Mesendoderm (in vitro differentiated cells): ENCODE data around the gene TP73.
A peak's percentile ranks its signal among the peaks of the same experiment; 100 is the strongest.

Experiments
- DNase-seq: peaks from one replicate; pipeline ENCODE4 v3.0.0; 2013
- H2AK5ac ChIP-seq: 2 replicates; pipeline ENCODE4 v1.6.1; 2013; ENCODE audit warnings: low read length, inconsistent platforms
- H2BK120ac ChIP-seq: 2 replicates; pipeline ENCODE4 v1.6.1; 2013; ENCODE audit warnings: low read depth, mild to moderate bottlenecking, low read length, moderate library complexity, mixed read lengths
- H2BK15ac ChIP-seq: replicated peaks from 2 replicates; pipeline ENCODE4 v1.6.1; 2013; ENCODE audit warnings: low read depth, mild to moderate bottlenecking, moderate library complexity
- H2BK5ac ChIP-seq: 2 replicates; pipeline ENCODE4 v1.6.1; 2013; ENCODE audit warnings: low read length, inconsistent platforms
- H3K18ac ChIP-seq: 2 replicates; pipeline ENCODE4 v1.6.1; 2013; ENCODE audit warnings: mild to moderate bottlenecking, low read length, mixed read lengths
- H3K23ac ChIP-seq: one replicate; pipeline ENCODE4 v1.6.1; 2013; ENCODE audit warnings: low read length
- H3K27ac ChIP-seq: 2 replicates; pipeline ENCODE4 v1.5.1; 2013; ENCODE audit warnings: low read depth, mild to moderate bottlenecking, inconsistent platforms, low read length, moderate library complexity
- H3K27me3 ChIP-seq: 2 replicates; pipeline ENCODE4 v1.6.1; 2013; ENCODE audit warnings: low read length, control low read depth, mild to moderate bottlenecking, inconsistent platforms; ENCODE audit not compliant: insufficient read depth, poor library complexity
- H3K36me3 ChIP-seq: 2 replicates; pipeline ENCODE4 v1.6.1; 2013; ENCODE audit warnings: low read length, inconsistent platforms; ENCODE audit not compliant: control insufficient read depth, insufficient read depth
- H3K4ac ChIP-seq: one replicate; pipeline ENCODE4 v1.6.1; 2013; ENCODE audit warnings: low read depth, mild to moderate bottlenecking, low read length, moderate library complexity
- H3K4me1 ChIP-seq: 2 replicates; pipeline ENCODE4 v1.6.1; 2013; ENCODE audit warnings: low read depth, low read length, inconsistent platforms; ENCODE audit not compliant: control insufficient read depth
- H3K4me2 ChIP-seq: 2 replicates; pipeline ENCODE4 v1.6.1; 2013; ENCODE audit warnings: low read length
- H3K4me3 ChIP-seq: 2 replicates; pipeline ENCODE4 v1.5.1; 2013; ENCODE audit warnings: mild to moderate bottlenecking, low read length
- H3K56ac ChIP-seq: one replicate; pipeline ENCODE4 v1.6.1; 2013; ENCODE audit warnings: low read length
- H3K79me1 ChIP-seq: 2 replicates; pipeline ENCODE4 v1.6.1; 2013; ENCODE audit warnings: low read length, inconsistent platforms
- H3K79me2 ChIP-seq: 2 replicates; pipeline ENCODE4 v1.6.1; 2013; ENCODE audit warnings: mild to moderate bottlenecking, low read length; ENCODE audit not compliant: control insufficient read depth, insufficient read depth
- H3K9ac ChIP-seq: 2 replicates; pipeline ENCODE4 v1.6.1; 2013; ENCODE audit warnings: low read length, inconsistent platforms
- H4K5ac ChIP-seq: one replicate; pipeline ENCODE4 v1.6.1; 2013; ENCODE audit warnings: low read length
- H4K8ac ChIP-seq: one replicate; pipeline ENCODE4 v1.6.1; 2013; ENCODE audit warnings: low read depth, mild to moderate bottlenecking, control low read depth, low read length, moderate library complexity
- WGBS: extraction: QIAGEN DNeasy Blood & Tissue Kit; methylation state at CpG from one replicate; pipeline ENCODE4 v1.1.7; 2013; ENCODE audit warnings: low lambda C conversion rate, missing lambda C conversion rate; ENCODE audit not compliant: insufficient coverage; ENCODE audit errors: extremely low coverage; 5-methylcytosine and 5-hydroxymethylcytosine counted together

Gene TP73

DNA sequence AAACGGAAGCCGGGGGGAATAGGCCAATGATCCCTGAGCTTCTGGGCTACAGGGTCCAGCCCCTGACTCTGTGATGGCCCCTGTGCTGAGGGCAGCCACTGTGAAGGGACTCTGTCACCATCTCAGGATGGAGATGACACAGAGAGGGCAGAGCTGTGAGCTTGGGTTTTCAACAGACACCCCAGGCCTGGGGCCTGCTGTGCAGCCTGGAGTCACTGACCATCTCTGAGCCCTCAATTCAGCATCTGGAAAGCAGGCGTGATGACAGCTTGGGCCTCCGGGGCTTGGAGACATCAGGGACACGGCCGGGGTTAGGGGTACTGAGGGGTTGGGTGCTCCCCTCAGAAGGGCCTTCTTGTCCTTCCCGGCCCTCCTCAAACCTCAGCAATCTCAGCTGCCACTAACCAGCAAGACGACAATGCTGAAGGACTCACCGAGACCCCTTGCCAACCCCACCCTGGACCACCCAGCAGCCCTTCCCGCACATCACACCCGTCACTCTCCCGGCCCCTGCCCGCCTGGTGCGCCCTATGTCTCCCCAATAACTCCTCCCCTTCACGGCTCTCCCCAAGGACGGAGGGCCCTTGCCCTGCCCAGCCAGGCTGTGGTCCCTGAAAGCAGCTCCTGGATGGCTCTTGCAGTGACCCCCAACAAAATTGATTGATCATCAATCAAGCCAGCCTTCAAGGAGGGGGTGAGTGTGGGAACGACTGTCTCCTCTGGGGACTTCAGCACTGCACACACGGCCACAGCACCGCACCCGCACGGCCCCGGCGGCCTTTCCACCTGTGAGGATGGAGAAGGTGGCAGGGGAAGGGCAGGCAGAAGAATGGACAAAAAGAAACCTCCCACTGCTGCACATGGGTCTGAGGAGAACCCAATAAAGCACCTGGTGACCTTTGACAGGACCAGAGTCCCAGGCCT is 45.3 kb upstream of the TP73 start:
- H3K27ac ChIP-seq: no peak overlapping the region
- H3K9ac ChIP-seq: no peak overlapping the region
- WGBS: no CpG with 5 or more reads among the region's 23 CpGs
- no peak overlapping the region for H3K4me3 ChIP-seq
- peaks cover 3% of the 10 kb centered on the region for H3K4me1 ChIP-seq
- H3K23ac ChIP-seq: no peak overlapping the region
- no peak for DNase-seq
- no peak overlapping the region for H2AK5ac ChIP-seq
- H3K56ac ChIP-seq: no peak overlapping the region
- H3K4me2 ChIP-seq: no peak overlapping the region
- H3K27me3 ChIP-seq: no peaks in the 10 kb centered on the region
- H3K4ac ChIP-seq: no peak overlapping the region
- H3K18ac ChIP-seq: no peak overlapping the region
- no peaks in the 10 kb centered on the region for H3K79me2 ChIP-seq
- no peak overlapping the region for H2BK15ac ChIP-seq
- H2BK120ac ChIP-seq: no peak overlapping the region
- H4K5ac ChIP-seq: no peak overlapping the region
- H2BK5ac ChIP-seq: no peak overlapping the region
- no peaks in the 10 kb centered on the region for H3K36me3 ChIP-seq
- H3K79me1 ChIP-seq: peaks cover 2% of the 10 kb centered on the region
- no peak overlapping the region for H4K8ac ChIP-seq

DNA sequence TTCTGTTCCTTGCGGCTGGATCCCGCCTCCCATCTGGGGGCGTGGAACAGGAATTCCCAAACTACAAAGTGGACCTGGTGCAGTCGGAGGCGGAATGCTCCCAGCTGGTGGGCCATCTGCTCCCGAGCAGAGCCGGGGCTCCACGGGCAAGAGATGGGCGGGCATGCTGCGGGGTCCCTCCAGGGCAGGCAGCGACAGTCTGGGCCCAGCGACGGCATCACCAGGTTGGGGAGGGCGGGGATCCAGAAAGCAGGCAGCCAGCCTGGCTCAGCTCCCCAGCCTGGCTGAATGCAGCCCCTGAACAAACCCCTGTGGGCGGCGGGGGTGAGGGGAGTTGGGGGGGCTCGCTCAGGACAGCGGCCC is 44.6 kb upstream of the TP73 start:
- Histone ChIP-seq H2BK5ac (no peak overlapping the region), H3K56ac (no peak overlapping the region), H4K5ac (no peak overlapping the region), H3K18ac (no peak overlapping the region), H3K79me2 (no peaks in the 10 kb centered on the region), H3K4me1 (peaks cover 4% of the 10 kb centered on the region), H3K79me1 (peaks cover 2% of the 10 kb centered on the region), H3K4me3 (no peak overlapping the region), H3K27me3 (no peaks in the 10 kb centered on the region), H3K27ac (no peak overlapping the region), H3K36me3 (no peaks in the 10 kb centered on the region), H2BK15ac (no peak overlapping the region), H3K4ac (no peak overlapping the region), H3K9ac (no peak overlapping the region), H3K4me2 (no peak overlapping the region), H2AK5ac (no peak overlapping the region), H4K8ac (no peak overlapping the region), H3K23ac (no peak overlapping the region), H2BK120ac (no peak overlapping the region)
- WGBS: no CpG with 5 or more reads among the region's 18 CpGs
- no peak for DNase-seq

DNA sequence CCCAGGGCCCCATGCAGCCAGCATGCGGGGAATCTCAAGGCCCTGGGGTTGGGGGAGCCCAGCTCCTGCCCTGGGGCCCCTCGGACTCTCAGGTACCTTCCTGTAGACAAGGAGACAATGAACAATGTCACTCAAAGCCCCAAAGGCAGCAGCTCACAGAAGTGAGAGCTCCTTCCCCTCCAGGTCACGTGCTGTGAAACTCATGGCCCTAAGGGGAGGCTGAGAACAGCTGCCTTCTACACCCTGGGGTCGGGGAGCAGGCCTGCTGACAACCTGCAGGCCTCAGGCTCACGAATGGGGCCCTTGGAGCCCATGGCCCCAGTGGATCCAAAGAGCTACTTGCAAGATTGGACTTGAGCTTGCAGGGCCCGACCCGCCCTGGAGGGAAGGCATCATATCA is 44.2 kb upstream of the TP73 start:
- DNase-seq: no peak
- WGBS: no CpG with 5 or more reads among the region's 7 CpGs
- Histone ChIP-seq H3K18ac (no peak overlapping the region), H3K79me2 (no peaks in the 10 kb centered on the region), H3K27me3 (no peaks in the 10 kb centered on the region), H3K4me3 (no peak overlapping the region), H4K5ac (no peak overlapping the region), H2BK120ac (no peak overlapping the region), H3K23ac (no peak overlapping the region), H3K27ac (no peak overlapping the region), H4K8ac (no peak overlapping the region), H2BK5ac (no peak overlapping the region), H3K36me3 (no peaks in the 10 kb centered on the region), H3K4me2 (no peak overlapping the region), H3K4me1 (peaks cover 7% of the 10 kb centered on the region), H3K79me1 (peaks cover 2% of the 10 kb centered on the region), H2AK5ac (no peak overlapping the region), H2BK15ac (no peak overlapping the region), H3K4ac (no peak overlapping the region), H3K9ac (no peak overlapping the region), H3K56ac (no peak overlapping the region)

DNA sequence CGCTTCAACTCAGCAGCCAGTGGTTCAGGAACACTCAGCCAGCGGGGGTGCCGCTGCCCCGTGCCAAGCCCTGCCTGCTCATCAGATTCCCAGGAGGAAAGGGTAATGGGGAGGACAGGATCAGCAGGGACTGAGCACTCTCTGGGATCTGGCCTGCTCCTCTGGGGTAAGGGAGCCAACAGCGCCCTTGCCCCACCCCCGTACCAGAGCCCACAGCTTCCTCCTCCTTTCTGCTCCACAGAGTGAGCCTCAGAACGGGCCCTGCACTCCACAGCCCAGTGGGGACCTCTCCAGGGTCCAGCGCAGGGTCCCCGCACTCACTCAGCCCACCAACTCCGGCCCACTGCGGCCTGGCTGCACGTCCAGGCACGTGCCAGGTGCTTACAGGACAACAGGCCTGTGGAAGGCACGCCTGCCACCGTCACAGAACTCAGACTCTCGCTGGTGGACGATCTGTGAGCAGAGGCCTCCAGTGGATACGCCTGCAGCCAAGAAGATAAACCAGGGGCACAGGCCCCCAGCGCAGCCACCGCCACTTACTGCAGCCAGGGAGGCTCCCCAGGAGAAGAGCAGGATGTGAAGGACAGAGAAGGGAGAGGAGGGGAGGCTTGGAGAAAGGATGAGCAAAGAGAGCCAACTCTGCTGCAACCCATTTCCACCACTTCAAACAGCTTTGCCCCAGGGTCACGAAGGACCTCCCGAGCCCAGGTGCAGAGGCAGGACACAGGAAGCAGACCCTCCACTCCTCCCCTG is 43.1 kb upstream of the TP73 start:
- H3K18ac ChIP-seq: no peak overlapping the region
- no peak overlapping the region for H2BK15ac ChIP-seq
- peaks cover 13% of the 10 kb centered on the region for H3K4me1 ChIP-seq
- H3K4ac ChIP-seq: no peak overlapping the region
- H2BK5ac ChIP-seq: no peak overlapping the region
- H3K36me3 ChIP-seq: no peaks in the 10 kb centered on the region
- peak overlapping the region; percentile 22 for H3K9ac ChIP-seq
- H3K56ac ChIP-seq: no peak overlapping the region
- no peak overlapping the region for H3K23ac ChIP-seq
- no peaks in the 10 kb centered on the region for H3K79me2 ChIP-seq
- no peak overlapping the region for H2AK5ac ChIP-seq
- H3K4me2 ChIP-seq: no peak overlapping the region
- H3K27ac ChIP-seq: no peak overlapping the region
- no peak overlapping the region for H4K5ac ChIP-seq
- H2BK120ac ChIP-seq: no peak overlapping the region
- no peak overlapping the region for H4K8ac ChIP-seq
- no peak overlapping the region for H3K4me3 ChIP-seq
- DNase-seq: no peak
- no CpG with 5 or more reads among the region's 22 CpGs for WGBS
- peaks cover 2% of the 10 kb centered on the region for H3K79me1 ChIP-seq
- no peaks in the 10 kb centered on the region for H3K27me3 ChIP-seq

DNA sequence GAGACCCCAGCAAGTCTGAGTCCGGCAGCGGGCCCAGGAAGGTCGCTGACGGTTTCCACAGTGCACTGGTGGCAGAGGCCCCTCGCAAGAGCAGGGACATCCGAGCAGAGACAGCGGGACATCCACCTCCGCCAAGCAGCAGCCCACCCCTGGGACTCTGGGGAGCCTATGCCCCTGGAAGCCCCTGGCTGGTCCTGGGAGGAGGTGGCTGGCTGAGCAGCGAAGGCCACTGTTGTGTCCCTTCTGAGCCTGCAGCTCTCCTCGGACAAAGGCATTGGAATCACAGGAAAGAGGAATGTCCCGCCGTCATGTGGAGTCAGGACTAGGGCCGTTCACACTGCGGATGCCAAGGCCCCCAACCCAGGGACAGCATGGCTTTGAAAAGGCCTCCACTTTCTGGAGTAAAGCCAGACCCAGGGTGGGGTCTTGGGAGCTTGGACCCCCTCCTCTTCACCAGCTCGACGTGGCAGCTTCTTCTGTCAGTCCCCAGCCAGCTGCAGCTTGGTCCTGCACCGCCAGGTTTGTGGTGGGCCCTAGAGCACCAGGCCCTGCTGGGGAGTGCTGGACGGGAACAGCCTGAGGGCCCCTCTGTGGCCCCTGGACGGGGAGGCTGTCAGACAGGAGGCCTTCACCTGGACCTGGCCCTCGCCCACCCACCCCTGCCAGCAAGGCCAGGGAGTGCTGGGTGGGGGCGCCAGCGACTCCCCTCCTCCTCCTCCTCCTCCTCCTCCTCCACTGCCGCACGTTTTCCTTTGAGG is 42.4 kb upstream of the TP73 start:
- no peak overlapping the region for H2BK15ac ChIP-seq
- H3K23ac ChIP-seq: no peak overlapping the region
- WGBS: no CpG with 5 or more reads among the region's 24 CpGs
- H4K8ac ChIP-seq: no peak overlapping the region
- no peak overlapping the region for H3K4me2 ChIP-seq
- H3K56ac ChIP-seq: peak overlapping the region; percentile 92
- no peak overlapping the region for H2BK120ac ChIP-seq
- H4K5ac ChIP-seq: no peak overlapping the region
- H3K27me3 ChIP-seq: no peaks in the 10 kb centered on the region
- H2BK5ac ChIP-seq: no peak overlapping the region
- peaks cover 2% of the 10 kb centered on the region for H3K79me1 ChIP-seq
- H3K36me3 ChIP-seq: no peaks in the 10 kb centered on the region
- H3K27ac ChIP-seq: no peak overlapping the region
- H3K18ac ChIP-seq: no peak overlapping the region
- no peaks in the 10 kb centered on the region for H3K79me2 ChIP-seq
- DNase-seq: peak; percentile 45
- H2AK5ac ChIP-seq: no peak overlapping the region
- H3K4me1 ChIP-seq: peaks cover 13% of the 10 kb centered on the region
- H3K4ac ChIP-seq: no peak overlapping the region
- H3K9ac ChIP-seq: no peak overlapping the region
- H3K4me3 ChIP-seq: no peak overlapping the region
